Measurements from ENCODE around the gene CERS1. TPM values are rescaled to one million over a fixed set of nuclear protein-coding genes. Genes with fewer than 3 reads are reported as not detected.

CERS1 gene
- total and polyA plus RNA-seq, 4 donors = 0.28 TPM; not detected in 3

DNA sequence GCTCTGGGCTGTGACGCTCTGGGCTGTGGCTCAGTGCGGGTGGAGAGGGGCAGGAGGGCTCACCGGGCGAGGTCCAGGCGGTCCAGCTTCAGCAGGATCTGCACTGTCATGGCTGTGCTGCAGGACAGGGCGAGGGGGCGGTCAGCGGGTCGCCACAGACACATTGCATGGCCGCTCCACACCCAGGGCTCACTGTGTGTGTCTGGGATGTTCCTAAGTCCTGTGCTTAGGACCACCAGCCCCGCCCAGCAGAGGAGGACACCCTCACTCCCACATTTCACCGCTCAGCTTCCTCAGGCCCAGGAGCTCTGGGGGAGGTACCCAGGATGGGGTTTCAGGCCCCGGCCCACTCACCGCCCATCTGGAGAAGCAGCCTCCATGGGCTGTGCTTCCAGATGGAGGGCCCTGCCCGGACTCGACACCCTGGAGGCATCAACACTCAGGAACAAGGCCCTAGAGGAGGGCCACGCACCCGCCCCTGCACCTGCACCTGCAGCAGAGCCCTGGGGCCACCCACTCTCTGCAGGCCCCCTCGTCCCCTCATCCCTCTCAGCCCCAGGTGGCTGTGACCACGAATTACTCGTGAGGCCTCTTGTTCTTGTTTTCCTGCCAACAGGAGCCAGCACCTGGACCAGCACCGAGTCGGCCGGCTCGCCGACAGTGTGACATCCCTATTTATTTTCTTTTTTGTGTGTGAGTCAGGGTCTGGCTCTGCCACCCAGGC lies 9.7 kb upstream of the CERS1 start:
- H3K4me3 ChIP-seq (ENCODE audit: low read depth in 1 of 3, low read length in 3 of 3) = no peak overlapping the region
- H3K27me3 ChIP-seq (ENCODE audit: control insufficient read depth in 4 of 4, insufficient read depth in 4 of 4, low read length in 3 of 4) = no peaks in the 10 kb centered on the region
- peaks cover 4 to 64% (median 19%) of the 10 kb centered on the region in 4 donors for H3K36me3 ChIP-seq (ENCODE audit: control insufficient read depth in 4 of 4, insufficient read depth in 3 of 4, low read depth in 1 of 4, low read length in 3 of 4)
- TF ChIP-seq GABPA (IDR thresholded peaks at IDR 0.05 in 1 of 2, conservative IDR thresholded peaks at IDR 0.05 in 1 of 2) (no peak), FOXA2 (IDR thresholded peaks at IDR 0.05) (no peak), YY1 (IDR thresholded peaks at IDR 0.05) (no peak), RAD21 (IDR thresholded peaks at IDR 0.05) (no peak), EGR1 (IDR thresholded peaks at IDR 0.05; ENCODE audit: low read depth in 2 of 2) (no peak), SP1 (IDR thresholded peaks at IDR 0.05) (no peak), FOXA1 (IDR thresholded peaks at IDR 0.05) (no peak), CTCF (IDR thresholded peaks at IDR 0.05; ENCODE audit: low read depth, low read length, missing input control) (no peak)
- TF ChIP-seq, protein P1, sequence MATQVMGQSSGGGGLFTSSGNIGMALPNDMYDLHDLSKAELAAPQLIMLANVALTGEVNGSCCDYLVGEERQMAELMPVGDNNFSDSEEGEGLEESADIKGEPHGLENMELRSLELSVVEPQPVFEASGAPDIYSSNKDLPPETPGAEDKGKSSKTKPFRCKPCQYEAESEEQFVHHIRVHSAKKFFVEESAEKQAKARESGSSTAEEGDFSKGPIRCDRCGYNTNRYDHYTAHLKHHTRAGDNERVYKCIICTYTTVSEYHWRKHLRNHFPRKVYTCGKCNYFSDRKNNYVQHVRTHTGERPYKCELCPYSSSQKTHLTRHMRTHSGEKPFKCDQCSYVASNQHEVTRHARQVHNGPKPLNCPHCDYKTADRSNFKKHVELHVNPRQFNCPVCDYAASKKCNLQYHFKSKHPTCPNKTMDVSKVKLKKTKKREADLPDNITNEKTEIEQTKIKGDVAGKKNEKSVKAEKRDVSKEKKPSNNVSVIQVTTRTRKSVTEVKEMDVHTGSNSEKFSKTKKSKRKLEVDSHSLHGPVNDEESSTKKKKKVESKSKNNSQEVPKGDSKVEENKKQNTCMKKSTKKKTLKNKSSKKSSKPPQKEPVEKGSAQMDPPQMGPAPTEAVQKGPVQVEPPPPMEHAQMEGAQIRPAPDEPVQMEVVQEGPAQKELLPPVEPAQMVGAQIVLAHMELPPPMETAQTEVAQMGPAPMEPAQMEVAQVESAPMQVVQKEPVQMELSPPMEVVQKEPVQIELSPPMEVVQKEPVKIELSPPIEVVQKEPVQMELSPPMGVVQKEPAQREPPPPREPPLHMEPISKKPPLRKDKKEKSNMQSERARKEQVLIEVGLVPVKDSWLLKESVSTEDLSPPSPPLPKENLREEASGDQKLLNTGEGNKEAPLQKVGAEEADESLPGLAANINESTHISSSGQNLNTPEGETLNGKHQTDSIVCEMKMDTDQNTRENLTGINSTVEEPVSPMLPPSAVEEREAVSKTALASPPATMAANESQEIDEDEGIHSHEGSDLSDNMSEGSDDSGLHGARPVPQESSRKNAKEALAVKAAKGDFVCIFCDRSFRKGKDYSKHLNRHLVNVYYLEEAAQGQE (IDR thresholded peaks at IDR 0.05) = no peak
- TF ChIP-seq, protein P2, sequence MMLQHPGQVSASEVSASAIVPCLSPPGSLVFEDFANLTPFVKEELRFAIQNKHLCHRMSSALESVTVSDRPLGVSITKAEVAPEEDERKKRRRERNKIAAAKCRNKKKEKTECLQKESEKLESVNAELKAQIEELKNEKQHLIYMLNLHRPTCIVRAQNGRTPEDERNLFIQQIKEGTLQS (IDR thresholded peaks at IDR 0.05) = no peak
- no peak overlapping the region for H3K27ac ChIP-seq (ENCODE audit: low read depth in 1 of 2, low read length in 2 of 2)
- H3K4me1 ChIP-seq (ENCODE audit: control insufficient read depth in 4 of 4, insufficient read depth in 4 of 4, low read length in 3 of 4) = no peaks in the 10 kb centered on the region
- WGBS = 96% methylated on average over 26 of the region's 26 CpGs
- no peak for DNase-seq (ENCODE audit: low spot score)
- H3K9ac ChIP-seq (ENCODE audit: low read depth in 1 of 2, low read length in 2 of 2) = no peak overlapping the region
- H3K9me3 ChIP-seq (ENCODE audit: control insufficient read depth in 4 of 4, low read length in 3 of 4) = no peaks in the 10 kb centered on the region

GRCh38 chr19:18905058-18905456 lies 9.1 kb upstream of the CERS1 start:
- no peaks in the 10 kb centered on the region for H3K27me3 ChIP-seq (ENCODE audit: control insufficient read depth in 4 of 4, insufficient read depth in 4 of 4, low read length in 3 of 4)
- H3K36me3 ChIP-seq (ENCODE audit: control insufficient read depth in 4 of 4, insufficient read depth in 3 of 4, low read depth in 1 of 4, low read length in 3 of 4) = peaks cover 4 to 66% (median 20%) of the 10 kb centered on the region in 4 donors
- no peak overlapping the region for H3K27ac ChIP-seq (ENCODE audit: low read depth in 1 of 2, low read length in 2 of 2)
- H3K4me3 ChIP-seq (ENCODE audit: low read depth in 1 of 3, low read length in 3 of 3) = no peak overlapping the region
- no peaks in the 10 kb centered on the region for H3K9me3 ChIP-seq (ENCODE audit: control insufficient read depth in 4 of 4, low read length in 3 of 4)
- TF ChIP-seq, protein P3, sequence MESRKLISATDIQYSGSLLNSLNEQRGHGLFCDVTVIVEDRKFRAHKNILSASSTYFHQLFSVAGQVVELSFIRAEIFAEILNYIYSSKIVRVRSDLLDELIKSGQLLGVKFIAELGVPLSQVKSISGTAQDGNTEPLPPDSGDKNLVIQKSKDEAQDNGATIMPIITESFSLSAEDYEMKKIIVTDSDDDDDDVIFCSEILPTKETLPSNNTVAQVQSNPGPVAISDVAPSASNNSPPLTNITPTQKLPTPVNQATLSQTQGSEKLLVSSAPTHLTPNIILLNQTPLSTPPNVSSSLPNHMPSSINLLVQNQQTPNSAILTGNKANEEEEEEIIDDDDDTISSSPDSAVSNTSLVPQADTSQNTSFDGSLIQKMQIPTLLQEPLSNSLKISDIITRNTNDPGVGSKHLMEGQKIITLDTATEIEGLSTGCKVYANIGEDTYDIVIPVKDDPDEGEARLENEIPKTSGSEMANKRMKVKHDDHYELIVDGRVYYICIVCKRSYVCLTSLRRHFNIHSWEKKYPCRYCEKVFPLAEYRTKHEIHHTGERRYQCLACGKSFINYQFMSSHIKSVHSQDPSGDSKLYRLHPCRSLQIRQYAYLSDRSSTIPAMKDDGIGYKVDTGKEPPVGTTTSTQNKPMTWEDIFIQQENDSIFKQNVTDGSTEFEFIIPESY (IDR thresholded peaks at IDR 0.05) = no peak
- TF ChIP-seq CTCF (IDR thresholded peaks at IDR 0.05; ENCODE audit: low read depth, low read length, missing input control) = no peak
- no peak for TF ChIP-seq MAX (IDR thresholded peaks at IDR 0.05)
- TF ChIP-seq, protein P1 (IDR thresholded peaks at IDR 0.05) = no peak
- no peak for TF ChIP-seq NR2F2 (IDR thresholded peaks at IDR 0.05)
- no peak for TF ChIP-seq YY1 (IDR thresholded peaks at IDR 0.05)
- TF ChIP-seq, protein P2 (IDR thresholded peaks at IDR 0.05) = no peak
- TF ChIP-seq TAF1 (conservative IDR thresholded peaks at IDR 0.05) = no peak
- TF ChIP-seq FOXA2 (IDR thresholded peaks at IDR 0.05) = no peak
- TF ChIP-seq SP1 (IDR thresholded peaks at IDR 0.05) = no peak
- no peak for TF ChIP-seq HNF4A (conservative IDR thresholded peaks at IDR 0.05)
- no peak for TF ChIP-seq FOXA1 (IDR thresholded peaks at IDR 0.05)
- TF ChIP-seq GABPA (IDR thresholded peaks at IDR 0.05 in 1 of 2, conservative IDR thresholded peaks at IDR 0.05 in 1 of 2) = no peak
- no peak for DNase-seq (ENCODE audit: low spot score)
- 94% methylated on average over 8 of the region's 8 CpGs for WGBS
- no peaks in the 10 kb centered on the region for H3K4me1 ChIP-seq (ENCODE audit: control insufficient read depth in 4 of 4, insufficient read depth in 4 of 4, low read length in 3 of 4)
- no peak overlapping the region for H3K9ac ChIP-seq (ENCODE audit: low read depth in 1 of 2, low read length in 2 of 2)
